ENCODE results near the gene CDKN2B.
"Not testable (repeated sequence)": the region's sequence is repeated elsewhere in the genome, so short reads cannot be mapped to it uniquely, and the experiment has no call there.

The CDKN2B gene

DNA sequence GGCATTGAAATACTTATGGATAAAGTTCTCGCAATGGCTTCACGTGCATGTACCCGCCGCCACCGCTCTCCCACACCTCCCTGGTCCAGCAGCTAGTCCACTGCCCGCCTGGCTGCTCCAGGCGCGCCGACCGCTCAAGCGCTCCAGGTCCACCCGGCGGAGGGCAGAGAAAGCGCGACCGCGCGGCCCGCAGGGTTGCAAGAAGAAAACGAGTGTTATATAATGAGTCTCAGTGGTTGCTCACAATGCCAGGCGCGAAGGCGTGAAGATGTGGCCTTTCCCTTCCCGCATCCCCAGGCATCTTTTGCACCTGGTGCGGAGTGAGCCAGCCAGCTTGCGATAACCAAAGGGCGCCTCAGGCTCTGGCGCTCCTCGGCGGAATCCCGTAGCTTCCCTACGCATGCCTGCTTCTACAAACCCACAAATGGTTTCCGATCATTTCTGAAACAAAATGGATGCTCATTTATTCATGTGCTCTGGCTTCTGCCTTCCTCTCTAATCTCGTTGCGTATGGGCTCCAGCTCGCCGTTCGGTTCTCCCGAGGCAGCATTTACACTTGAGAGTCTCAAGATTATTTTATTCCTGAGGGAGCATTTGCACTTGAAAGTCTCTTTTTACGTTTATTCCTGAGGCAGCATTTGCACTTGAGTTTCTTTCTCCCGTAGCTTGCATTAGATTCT is 40.6 kb downstream of the CDKN2B start:
- no peak for DNase-seq

DNA sequence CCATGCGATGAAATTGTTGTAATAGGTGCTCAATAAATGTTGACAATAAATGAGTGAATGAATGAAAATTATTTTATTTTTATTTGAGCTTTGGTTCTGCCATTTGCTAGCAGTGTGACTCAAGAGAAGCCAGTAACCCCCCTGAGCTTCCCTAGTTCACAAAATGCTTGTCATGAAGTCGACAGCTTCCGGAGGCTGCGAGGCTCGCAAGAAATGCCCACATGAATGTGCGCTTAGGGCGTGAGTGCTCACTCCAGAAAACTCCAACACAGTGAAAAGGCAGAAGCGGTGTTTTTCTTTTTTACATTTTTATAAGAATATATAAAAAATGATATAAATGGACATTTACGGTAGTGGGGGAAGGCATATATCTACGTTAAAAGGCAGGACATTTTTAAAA is 41.4 kb downstream of the CDKN2B start:
- DNase-seq = no peak

DNA sequence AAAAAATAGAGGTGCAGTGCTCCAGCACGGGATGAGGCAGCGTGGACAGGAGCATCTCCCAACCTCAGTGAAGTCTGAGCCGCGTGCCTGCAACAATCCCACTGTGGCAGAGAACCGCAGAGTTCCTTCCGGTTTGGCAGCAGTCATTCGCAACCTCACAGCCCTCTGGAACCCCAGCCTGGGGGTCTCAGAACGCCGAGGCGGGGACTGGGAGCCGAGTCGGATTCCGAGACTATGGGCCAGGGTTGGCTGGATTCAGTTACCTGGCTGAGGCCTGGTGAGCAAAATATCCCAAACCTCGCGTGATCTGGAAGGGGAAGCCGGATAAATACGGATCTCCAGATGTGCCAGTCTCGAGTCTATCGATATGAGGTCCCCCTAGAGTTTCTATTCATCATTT is 41.9 kb downstream of the CDKN2B start:
- no peak for DNase-seq

DNA sequence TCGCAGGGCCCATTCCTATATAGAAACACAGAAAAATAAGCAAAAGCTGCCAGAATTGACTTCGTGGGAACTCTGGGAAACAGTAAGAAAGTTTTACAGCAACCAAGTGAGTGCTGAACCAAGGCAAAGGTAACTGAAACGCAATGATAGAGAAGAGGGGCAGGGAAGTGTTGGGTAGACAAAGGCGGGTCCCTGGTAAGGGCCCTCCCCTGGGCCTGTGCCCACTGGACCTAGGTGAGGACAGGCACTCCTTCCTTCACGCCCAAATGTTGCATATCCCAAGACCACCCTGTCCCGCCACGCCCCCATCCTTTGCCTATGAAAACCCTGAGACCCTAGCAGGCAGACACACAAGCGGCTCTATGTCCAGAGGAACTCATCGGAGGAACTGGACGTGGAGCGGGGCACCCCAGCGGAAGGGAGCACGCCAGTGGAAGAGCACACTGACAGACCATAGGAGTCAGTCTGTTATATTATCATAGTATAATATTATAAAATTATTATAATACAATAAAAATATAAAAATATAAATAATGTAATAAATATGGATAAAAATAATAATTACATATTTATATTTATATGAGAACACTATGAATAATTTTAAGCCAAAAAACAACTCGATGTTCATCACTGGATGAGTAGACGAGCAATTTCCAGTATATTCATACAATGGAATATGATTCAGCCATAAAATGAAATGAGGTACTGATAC is 42.8 kb downstream of the CDKN2B start:
- no peak for DNase-seq

DNA sequence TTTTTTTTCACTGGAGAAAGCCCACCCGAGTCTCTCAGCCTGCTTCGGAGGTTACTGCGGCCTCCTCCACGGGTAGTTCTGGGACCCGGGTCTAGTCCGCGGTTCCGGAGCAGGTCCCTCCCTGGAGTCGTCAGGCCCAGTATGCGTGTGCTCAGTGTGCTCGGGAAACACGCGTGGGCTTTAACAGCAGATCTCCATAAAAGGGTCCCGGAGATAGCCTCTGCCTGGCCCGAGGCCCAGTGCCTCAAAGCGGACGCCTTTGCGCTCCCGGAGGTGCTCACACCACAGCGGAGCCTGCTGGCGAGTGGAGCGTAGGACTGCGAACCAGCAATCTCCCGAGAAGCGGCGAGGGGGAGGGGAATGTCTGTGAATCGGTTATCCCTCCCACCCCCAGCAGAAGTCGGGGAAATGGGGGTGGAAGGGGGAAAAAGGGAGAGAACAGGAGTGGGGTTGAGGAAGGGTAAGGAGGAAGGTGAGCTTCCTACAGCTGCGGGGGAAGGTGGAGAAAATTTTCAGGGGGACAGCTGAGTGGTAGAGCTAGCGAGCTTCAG is 43.6 kb downstream of the CDKN2B start:
- DNase-seq = no peak

DNA sequence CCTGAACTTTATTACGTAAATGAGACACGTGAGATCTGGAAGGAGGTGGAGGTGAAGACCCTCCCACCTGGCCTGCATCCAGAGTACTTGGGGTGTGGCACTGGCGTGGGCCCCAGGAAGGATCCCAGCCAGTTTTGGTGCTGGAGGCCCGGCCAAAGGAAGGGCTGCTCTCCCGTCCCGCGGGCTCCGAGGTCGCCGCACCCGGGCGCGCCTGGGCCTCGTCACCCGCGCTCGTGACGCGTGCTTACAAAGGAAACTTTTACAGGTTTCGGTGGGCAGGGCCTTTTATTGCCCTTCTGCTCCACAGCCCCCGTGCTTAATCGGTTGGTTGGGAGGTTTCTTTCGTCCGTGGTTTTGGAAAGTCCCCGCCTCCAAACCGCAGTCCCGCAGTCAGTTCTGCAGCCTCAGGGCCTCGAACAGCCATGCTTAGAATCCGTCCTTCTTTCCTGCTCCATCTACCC is 44.1 kb downstream of the CDKN2B start:
- DNase-seq = no peak

DNA sequence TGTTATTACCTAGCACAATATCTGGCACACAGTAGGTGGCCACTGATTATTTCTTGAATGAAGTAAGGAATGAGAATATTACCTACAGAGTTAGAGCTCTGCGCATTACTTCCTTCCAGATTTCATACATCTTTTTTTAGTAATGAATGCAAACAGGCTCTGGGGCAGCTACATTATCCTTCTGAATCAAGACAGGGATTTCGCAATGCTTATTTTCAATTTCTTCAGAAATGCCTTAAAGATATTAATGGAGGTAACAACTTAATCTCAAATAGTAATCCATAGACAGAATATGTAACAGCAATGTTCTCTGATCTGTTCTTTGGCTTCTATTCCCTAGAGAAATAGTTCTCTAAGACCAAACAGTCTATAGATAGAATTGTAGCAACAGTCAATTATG is 47.5 kb downstream of the CDKN2B start:
- no peak for DNase-seq

DNA sequence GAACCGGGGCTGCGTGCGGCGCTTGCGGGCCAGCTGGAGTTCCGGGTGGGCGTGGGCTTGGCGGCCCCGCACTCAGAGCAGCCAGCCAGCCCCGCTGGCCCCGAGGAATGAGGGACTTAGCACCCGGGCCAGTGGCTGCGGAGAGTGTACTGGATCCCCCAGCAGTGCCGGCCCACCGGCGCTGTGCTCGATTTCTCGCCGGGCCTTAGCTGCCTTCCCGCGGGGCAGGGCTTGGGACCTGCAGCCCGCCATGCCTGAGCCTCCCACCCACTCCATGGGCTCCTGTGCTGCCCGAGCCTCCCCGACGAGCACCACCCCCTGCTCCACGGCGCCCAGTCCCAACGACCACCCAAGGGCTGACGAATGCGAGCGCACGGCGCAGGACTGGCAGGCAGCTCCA is 49.8 kb downstream of the CDKN2B start:
- DNase-seq = not testable (repeated sequence)

DNA sequence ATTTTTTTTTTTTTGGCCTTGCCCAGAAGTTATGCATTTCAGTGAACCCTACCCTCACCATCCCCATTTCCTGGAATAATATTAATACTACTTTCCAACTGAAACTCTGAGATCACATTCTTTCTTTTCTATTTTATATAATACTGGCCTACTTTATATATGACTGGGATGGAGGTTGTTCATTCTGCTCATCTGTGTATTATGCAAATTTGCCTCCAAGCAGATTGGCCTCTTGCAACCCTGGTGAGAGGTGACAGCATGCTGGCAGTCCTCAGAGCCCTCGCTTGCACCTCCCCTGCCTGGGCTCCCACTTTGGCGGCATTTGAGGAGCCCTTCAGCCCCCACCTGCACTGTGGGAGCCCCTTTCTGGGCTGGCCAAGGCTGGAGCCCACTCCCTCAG is 50.3 kb downstream of the CDKN2B start:
- no peak for DNase-seq

Measured in hippocampal formation (tissue), 2 donors.